Measurements from ENCODE around the gene GNAO1.

The GNAO1 gene

GRCh38 chr16:56191156-56191815, at the start of gene GNAO1:
TSS of gene GNAO1 (plus strand) at chr16:56191489. CDS start at chr16:56192236, 747 bp downstream.
- DNase-seq: peak; percentile 2

- no peak for DNase-seq
Measured at GRCh38 chr16:56143666-56144065, 47.6 kb upstream of the GNAO1 start.

GRCh38 chr16:56145369-56145768, 45.9 kb upstream of the GNAO1 start:
- DNase-seq: no peak

GRCh38 chr16:56151621-56152020, 39.7 kb upstream of the GNAO1 start:
- DNase-seq: no peak

GRCh38 chr16:56161658-56162057, 29.6 kb upstream of the GNAO1 start:
- no peak for DNase-seq

GRCh38 chr16:56163089-56163488, 28.2 kb upstream of the GNAO1 start:
- DNase-seq: no peak

GRCh38 chr16:56163938-56164337, 27.4 kb upstream of the GNAO1 start:
- no peak for DNase-seq

GRCh38 chr16:56164636-56165035, 26.7 kb upstream of the GNAO1 start:
- no peak for DNase-seq

- DNase-seq: no peak
Measured at GRCh38 chr16:56174411-56174810, 16.9 kb upstream of the GNAO1 start.

GRCh38 chr16:56181401-56181800, 9.9 kb upstream of the GNAO1 start:
- no peak for DNase-seq

- DNase-seq: no peak
Measured at GRCh38 chr16:56183266-56183665, 8.0 kb upstream of the GNAO1 start.

GRCh38 chr16:56190048-56190676, 1.1 kb upstream of the GNAO1 start:
- no peak for DNase-seq

- no peak for DNase-seq
Measured at GRCh38 chr16:56190677-56191155, 573 bp upstream of the GNAO1 start.

- no peak for DNase-seq
Measured at GRCh38 chr16:56191835-56192634, 746 bp downstream of the GNAO1 start.

GRCh38 chr16:56192635-56192945, 1.3 kb downstream of the GNAO1 start:
- no peak for DNase-seq

- no peak for DNase-seq
Measured at GRCh38 chr16:56192986-56193945, 2.0 kb downstream of the GNAO1 start.

GRCh38 chr16:56193951-56194726, 2.9 kb downstream of the GNAO1 start:
- DNase-seq: peak; percentile 67

GRCh38 chr16:56195151-56195550, 3.9 kb downstream of the GNAO1 start:
- DNase-seq: peak; percentile 76

- no peak for DNase-seq
Measured at GRCh38 chr16:56196381-56196780, 5.1 kb downstream of the GNAO1 start.

GRCh38 chr16:56197192-56197992, 6.1 kb downstream of the GNAO1 start:
- no peak for DNase-seq
